Measurements from ENCODE around the gene ZMAT3.

- TF ChIP-seq POLR2A (IDR thresholded peaks at IDR 0.05) (no peak), CTCF (IDR thresholded peaks at IDR 0.05) (no peak)
Observed at GRCh38 chr3:179116816-179117215, 45.2 kb upstream of the ZMAT3 start.
